ENCODE measurements around the gene PCSK2. TPM values are rescaled to one million over a fixed set of nuclear protein-coding genes. Genes with fewer than 3 reads are reported as not detected.

The PCSK2 gene
- total RNA-seq, 1 donor from 2014 or later, result not detected

DNA sequence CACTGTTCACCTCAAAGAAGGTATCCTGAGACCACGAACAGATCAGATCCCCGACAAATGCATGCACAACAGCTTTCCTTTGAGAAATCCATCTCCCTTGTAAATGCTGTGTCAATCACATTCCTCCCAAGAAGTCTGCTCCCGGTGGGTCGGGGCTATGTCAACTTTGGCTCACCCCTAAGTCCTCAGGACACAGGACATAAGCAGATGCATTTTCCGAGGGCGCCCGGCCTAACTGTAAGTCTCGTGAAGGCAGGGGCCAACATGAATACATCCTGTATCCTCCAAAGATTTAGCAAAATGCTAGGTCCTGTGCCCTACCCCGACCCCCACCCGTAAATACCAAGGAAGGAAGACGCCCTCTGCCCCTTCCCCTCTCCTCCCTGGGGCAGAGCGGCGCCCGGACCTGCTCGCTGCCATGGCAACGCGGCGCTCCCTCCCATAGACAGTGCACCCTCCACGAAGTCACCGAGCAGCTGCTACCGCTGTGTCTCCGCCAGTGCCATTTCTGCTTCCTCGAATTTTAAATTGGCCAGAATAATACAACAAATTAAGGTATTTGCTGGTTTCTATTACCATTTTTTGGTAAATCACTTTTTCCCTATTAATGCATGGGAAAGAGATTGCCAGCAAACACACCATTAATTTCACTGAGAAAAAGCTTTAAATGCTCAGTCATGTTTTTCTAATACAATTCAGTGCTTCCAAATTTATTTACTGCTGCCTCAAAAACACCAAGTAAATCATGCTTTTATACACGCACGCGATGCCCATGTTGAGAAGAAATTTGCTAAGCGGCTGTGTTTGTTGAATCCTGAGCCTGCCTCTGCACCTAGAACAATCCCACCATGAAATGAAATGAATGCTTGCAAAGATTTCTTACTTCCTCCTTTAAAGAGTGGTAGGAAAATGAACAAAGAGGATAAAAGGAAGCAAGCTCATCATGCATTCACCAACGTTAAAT lies 100.6 kb downstream of the PCSK2 start:
- DNase-seq (ENCODE audit: low spot score), result no peak

DNA sequence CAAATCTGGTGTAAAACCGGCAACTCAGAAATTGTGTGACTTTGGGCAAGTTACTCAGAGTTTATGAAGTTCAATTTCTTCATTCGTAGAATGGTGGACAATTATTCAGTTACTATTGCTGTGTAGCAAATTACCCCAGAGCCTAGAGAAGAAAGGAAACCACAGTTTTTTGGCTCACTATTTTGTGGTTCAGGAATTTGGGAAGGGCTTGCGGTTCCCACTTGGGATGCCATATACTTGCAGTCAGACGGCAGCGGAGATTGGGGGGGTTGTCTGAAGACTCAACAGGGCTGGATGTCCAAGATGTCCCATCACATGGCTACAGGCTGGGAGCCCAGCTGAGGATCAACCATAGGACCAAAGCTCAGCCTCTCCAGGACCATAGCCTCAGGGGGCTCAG lies 108.1 kb downstream of the PCSK2 start:
- no peak for DNase-seq (ENCODE audit: low spot score)

- no peak for DNase-seq (ENCODE audit: low spot score)
Measured at GRCh38 chr20:17339000-17339399, 112.2 kb downstream of the PCSK2 start.

DNA sequence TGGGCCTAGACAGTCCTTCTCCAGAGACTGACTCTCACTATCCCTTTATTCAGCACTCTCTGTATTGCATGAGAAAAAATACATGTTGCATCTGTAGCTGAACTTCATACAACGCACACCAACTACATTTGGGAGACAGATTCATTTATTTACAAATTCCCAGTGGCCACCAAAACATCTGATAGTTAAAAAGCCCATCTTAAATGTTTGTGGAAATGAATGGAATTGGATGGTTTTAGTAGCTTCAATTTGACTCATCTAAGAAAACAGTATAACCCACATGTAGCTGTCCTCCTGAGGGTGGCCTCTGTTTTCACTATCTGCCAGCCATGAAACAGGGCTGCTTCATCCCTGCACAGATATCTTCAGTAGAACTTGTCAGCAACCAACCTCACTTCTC lies 116.3 kb downstream of the PCSK2 start:
- no peak for DNase-seq (ENCODE audit: low spot score)

GRCh38 chr20:17343656-17344452 lies 117.0 kb downstream of the PCSK2 start:
- no peak for DNase-seq (ENCODE audit: low spot score)

GRCh38 chr20:17344790-17345189 lies 118.0 kb downstream of the PCSK2 start:
- no peak for DNase-seq (ENCODE audit: low spot score)

GRCh38 chr20:17345321-17345720 lies 118.5 kb downstream of the PCSK2 start:
- DNase-seq (ENCODE audit: low spot score), result no peak

- DNase-seq (ENCODE audit: low spot score), result no peak
Measured at GRCh38 chr20:17350321-17350720, 123.5 kb downstream of the PCSK2 start.

DNA sequence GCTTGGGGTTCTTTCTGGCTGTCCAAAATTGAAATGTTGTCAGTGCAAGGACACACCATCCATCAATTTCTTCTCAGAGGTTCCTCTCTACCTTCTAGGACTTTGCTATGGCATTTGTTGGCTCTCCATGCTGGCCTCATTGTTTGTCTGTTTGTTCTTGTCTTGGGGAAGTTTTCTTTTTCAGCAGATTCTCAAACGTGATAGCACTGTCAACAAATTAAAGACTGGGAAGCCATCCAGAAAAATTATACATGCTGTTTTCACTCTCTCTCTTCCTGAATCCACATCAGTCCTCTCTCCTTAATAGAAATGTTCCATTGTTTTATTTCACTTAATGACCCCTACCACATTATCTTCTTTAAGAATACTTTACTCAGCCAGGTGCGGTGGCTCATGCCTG lies 130.4 kb downstream of the PCSK2 start:
- DNase-seq (ENCODE audit: low spot score), result no peak

- no peak for DNase-seq (ENCODE audit: low spot score)
Measured at GRCh38 chr20:17358854-17359253, 132.0 kb downstream of the PCSK2 start.

DNA sequence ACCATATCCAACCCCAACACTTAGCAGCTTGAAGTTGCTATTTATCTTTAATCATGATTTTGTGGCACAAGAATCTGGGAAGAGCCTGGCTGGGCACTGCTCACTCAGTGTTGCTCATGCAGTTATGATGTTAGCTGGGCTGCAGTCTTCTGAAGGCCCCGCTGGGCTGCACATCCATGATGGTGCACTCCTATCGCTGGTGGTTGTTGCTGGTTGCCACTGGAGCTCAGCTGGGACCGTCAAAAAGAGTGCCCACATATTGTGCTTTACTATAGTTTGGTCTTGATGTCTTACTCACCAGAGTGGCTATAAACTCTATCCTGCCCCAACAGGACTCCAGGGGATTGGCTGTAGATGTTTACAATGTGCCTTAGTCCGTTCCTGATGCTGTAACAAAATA lies 137.8 kb downstream of the PCSK2 start:
- no peak for DNase-seq (ENCODE audit: low spot score)

- DNase-seq (ENCODE audit: low spot score), result no peak
Measured at GRCh38 chr20:17365831-17366230, 139.0 kb downstream of the PCSK2 start.

DNA sequence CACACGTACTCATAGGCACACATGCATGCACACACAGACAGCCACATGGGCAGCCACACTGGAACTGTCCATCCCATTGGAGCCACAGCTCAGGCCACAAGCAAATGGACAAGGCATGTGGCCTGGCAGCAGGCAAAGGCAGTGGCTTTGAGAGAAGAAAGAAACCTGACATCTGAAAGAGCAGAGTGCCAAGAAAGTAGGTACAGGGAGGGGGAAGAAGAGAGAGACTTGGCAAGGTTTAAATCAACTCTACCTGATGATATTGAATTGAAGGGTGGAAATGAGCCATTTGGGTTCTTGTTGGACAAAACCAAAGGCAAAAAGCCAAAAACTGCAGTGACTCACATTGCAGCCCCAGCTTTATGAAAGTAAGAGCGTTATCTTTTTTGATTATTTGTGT lies 142.7 kb downstream of the PCSK2 start:
- DNase-seq (ENCODE audit: low spot score), result no peak

DNA sequence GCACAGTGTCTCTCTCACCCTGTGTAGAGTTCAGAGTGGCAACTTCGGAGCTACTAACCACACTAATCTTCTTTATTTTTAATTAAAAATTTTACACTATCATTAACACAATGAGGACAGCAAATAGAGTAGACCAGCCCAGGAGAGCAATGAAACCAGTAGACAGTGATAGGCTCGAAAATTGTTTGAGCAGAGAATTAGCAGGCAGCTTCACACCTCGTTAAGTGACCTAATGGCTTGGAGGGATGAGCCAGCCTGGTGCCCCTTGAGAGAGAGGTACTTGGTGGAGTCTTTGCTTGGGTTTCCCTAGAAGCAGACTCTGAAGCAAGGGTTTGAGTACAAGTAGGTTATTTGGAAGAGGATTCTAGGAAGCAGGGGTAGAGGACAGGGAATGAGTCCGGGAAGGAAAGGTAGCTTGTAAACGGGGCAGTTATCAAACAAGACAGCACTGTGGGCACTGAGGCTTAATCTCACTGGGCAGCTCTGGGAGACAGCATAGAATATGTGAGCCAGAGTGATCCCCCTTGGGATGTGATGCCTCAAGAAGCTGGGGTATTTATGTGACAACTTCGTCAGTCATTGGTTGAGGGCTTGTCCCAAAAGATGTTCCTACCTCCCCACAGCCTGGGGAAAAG lies 146.1 kb downstream of the PCSK2 start:
- DNase-seq (ENCODE audit: low spot score), result no peak

GRCh38 chr20:17374086-17374485 lies 147.2 kb downstream of the PCSK2 start:
- no peak for DNase-seq (ENCODE audit: low spot score)

GRCh38 chr20:17376031-17376430 lies 149.2 kb downstream of the PCSK2 start:
- no peak for DNase-seq (ENCODE audit: low spot score)

DNA sequence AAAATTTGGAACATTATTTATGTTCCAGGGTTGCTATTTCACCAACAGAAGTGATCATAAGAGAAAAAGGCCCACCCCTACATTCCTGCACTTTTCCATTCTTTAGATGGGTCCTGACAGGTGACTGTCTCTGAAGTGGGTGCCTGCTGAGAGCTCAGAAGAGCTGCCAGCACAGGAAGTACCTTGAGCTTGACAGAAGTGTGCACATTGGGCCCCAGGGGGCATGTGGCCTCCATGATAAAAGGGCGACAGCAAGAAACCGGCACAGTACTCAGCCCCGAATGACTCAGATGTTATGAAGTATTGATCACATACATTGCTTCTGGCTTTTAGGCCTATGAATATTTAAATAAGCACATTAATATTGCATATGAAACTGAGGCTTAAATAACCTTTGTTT lies 150.4 kb downstream of the PCSK2 start:
- DNase-seq (ENCODE audit: low spot score), result no peak

DNA sequence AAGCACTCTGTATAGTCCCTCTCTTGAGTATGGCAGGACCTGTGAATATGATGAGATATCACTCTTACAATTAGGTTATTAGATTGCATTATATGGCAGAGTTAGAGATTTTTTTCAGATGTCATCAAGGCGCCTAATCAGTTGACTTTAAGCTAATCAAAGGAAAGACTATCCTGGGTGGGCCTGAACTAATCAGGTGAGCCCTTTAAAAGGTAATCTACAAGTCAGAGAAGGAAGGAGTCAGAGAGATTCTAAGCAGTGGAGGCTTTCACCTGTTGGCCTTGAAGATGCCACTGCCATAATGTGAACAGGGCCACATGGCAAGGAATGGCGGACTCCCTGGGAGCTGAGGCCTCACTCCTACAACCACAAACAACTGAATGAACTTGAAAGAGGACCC lies 152.8 kb downstream of the PCSK2 start:
- no peak for DNase-seq (ENCODE audit: low spot score)

GRCh38 chr20:17380801-17381200 lies 154.0 kb downstream of the PCSK2 start:
- no peak for DNase-seq (ENCODE audit: low spot score)

- DNase-seq (ENCODE audit: low spot score), result no peak
Measured at GRCh38 chr20:17381724-17382123, 154.9 kb downstream of the PCSK2 start.

GRCh38 chr20:17385798-17386197 lies 159.0 kb downstream of the PCSK2 start:
- no peak for DNase-seq (ENCODE audit: low spot score)

DNA sequence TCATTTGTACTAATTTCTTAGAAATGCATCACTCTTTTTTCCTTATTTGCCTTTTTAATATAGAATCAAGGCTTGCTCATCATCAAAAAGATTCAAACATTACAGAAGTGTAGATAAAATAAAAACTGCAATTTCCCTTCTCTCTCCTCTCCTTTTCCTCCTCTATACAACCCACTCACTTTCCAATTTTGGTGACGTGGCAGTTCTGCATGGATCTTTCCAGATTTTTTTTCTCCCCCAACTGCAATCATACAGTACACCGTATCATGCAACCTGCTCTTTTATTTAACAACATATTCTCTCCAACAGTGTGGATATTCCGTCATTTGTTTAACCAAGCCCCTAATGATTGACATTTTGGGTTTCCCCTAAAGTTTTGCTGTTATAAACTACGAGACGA lies 163.8 kb downstream of the PCSK2 start:
- no peak for DNase-seq (ENCODE audit: low spot score)
